ENCODE results near the gene CCDC106. TPM values are rescaled to one million over a fixed set of nuclear protein-coding genes. Genes with fewer than 3 reads are reported as not detected.

Gene CCDC106
- total RNA-seq, 3 donors from 2014 or later = 5.5 to 14.8 (median 6.3) TPM

- peaks cover 67% of the 10 kb centered on the region for H3K4me1 ChIP-seq (ENCODE audit: low read depth)
- DNase-seq = peak; percentile 71 to 87 (median 81)
- H3K36me3 ChIP-seq (ENCODE audit: low read depth) = no peaks in the 10 kb centered on the region
- TF ChIP-seq, protein P1, sequence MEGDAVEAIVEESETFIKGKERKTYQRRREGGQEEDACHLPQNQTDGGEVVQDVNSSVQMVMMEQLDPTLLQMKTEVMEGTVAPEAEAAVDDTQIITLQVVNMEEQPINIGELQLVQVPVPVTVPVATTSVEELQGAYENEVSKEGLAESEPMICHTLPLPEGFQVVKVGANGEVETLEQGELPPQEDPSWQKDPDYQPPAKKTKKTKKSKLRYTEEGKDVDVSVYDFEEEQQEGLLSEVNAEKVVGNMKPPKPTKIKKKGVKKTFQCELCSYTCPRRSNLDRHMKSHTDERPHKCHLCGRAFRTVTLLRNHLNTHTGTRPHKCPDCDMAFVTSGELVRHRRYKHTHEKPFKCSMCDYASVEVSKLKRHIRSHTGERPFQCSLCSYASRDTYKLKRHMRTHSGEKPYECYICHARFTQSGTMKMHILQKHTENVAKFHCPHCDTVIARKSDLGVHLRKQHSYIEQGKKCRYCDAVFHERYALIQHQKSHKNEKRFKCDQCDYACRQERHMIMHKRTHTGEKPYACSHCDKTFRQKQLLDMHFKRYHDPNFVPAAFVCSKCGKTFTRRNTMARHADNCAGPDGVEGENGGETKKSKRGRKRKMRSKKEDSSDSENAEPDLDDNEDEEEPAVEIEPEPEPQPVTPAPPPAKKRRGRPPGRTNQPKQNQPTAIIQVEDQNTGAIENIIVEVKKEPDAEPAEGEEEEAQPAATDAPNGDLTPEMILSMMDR (IDR thresholded peaks at IDR 0.05) = no peak
- intact Hi-C loops (cut with DNase I, micrococcal nuclease) = no loop called here
- H3K4me3 ChIP-seq = no peak overlapping the region
- ATAC-seq = peak; percentile 38
- no peaks in the 10 kb centered on the region for H3K9me3 ChIP-seq
These were observed 39.5 kb downstream of the CCDC106 start for GRCh38 chr19:55687281-55688201.

- Histone ChIP-seq H3K9me3 (no peaks in the 10 kb centered on the region), H3K36me3 (ENCODE audit: low read depth) (no peaks in the 10 kb centered on the region), H3K4me1 (ENCODE audit: low read depth) (peaks cover 56% of the 10 kb centered on the region), H3K4me3 (no peak overlapping the region)
- DNase-seq = peak; percentile 91 to 92 (median 92)
- TF ChIP-seq, protein P1 (IDR thresholded peaks at IDR 0.05) = no peak
- intact Hi-C loops (cut with DNase I, micrococcal nuclease) = no loop called here
- peak; percentile 83 for ATAC-seq
These were observed 40.6 kb downstream of the CCDC106 start for GRCh38 chr19:55688422-55689218.

GRCh38 chr19:55689411-55690108, 41.5 kb downstream of the CCDC106 start:
- peak in 2 of 3 donors; percentile 51 to 53 for DNase-seq
- ATAC-seq = no peak
- no peaks in the 10 kb centered on the region for H3K36me3 ChIP-seq (ENCODE audit: low read depth)
- intact Hi-C loops (cut with DNase I, micrococcal nuclease) = no loop called here
- TF ChIP-seq, protein P1 (IDR thresholded peaks at IDR 0.05) = no peak
- H3K4me3 ChIP-seq = no peak overlapping the region
- H3K4me1 ChIP-seq (ENCODE audit: low read depth) = peaks cover 50% of the 10 kb centered on the region
- H3K9me3 ChIP-seq = no peaks in the 10 kb centered on the region

DNA sequence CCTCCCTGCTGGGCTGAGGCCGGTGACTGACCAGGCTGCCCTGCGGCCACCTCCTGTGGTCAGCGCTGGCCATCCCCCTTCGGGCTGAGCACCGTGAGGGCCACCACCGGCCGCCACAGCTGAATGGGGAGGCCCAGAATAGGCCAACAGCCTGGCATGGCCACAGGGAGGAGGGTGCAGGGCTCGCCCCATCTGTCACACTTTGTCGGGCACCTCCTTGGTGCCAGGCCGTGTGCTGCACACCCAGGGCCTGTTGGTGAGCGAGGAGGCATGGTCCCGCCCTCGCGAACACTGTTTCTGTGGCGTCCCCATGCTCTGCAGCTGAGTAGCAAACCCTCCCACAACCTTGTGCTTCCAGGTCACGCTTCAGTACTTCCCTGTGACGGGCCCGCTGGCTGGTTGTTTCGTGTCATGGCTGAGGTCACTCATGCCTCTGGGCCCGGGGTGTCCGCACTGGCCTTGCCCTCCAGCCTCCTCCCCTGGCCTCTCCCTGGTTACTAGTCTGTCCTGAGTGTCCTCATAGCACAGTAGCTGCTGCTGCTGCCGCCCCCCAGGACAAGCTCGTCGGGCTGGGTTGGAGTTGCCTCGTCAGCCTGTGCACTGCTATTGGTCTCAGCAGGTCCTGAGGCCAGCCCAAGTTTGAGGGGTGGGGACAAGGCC, 42.2 kb downstream of the CCDC106 start:
- Histone ChIP-seq H3K9me3 (no peaks in the 10 kb centered on the region), H3K4me3 (no peak overlapping the region), H3K4me1 (ENCODE audit: low read depth) (peaks cover 43% of the 10 kb centered on the region), H3K36me3 (ENCODE audit: low read depth) (no peaks in the 10 kb centered on the region)
- ATAC-seq = no peak
- intact Hi-C loops (cut with DNase I, micrococcal nuclease) = no loop called here
- TF ChIP-seq, protein P1 (IDR thresholded peaks at IDR 0.05) = no peak
- peak; percentile 3 to 42 (median 36) for DNase-seq
